GM12878 (cell line): ENCODE data around the gene DNMT3B. TPM values are rescaled to one million over a fixed set of nuclear protein-coding genes. Genes with fewer than 3 reads are reported as not detected.

Experiments
- ATAC-seq: fragments of 200-7000 bp; cut with Tn5 transposase; 3 replicates; pipeline ENCODE4 v1.9.1; 2020; ENCODE audit warnings: mild to moderate bottlenecking, moderate library complexity
- BruUV-seq: library from RNA; stranded (reverse); fragments of 400-500 nt; replicated peaks from 2 replicates; lab custom pipeline; 2021; lab: Mats Ljungman, UMichigan
- CTCF ChIA-PET: fragments of 300-600 bp; sonication (Branson Sonifier 250); formaldehyde crosslinking; extraction: SDS; loops from one replicate; lab custom pipeline; 2021; ENCODE audit warnings: inconsistent platforms; lab: Yijun Ruan, JAX
- POLR2A ChIA-PET: fragments of 350-600 bp; formaldehyde crosslinking; extraction: SDS; loops from one replicate; lab custom pipeline; 2021; ENCODE audit warnings: inconsistent platforms; lab: Charles Lee
- RAD21 ChIA-PET: fragments of 300-600 bp; sonication (Branson Sonifier 250); formaldehyde crosslinking; loops from one replicate; lab custom pipeline; 2023; ENCODE audit warnings: antibody characterized with exemption; ENCODE audit not compliant: unreplicated experiment; lab: Charles Lee
- SMC1A ChIA-PET: fragments of 300-600 bp; sonication (Branson Sonifier 250); formaldehyde crosslinking; loops from one replicate; lab custom pipeline; 2023; ENCODE audit not compliant: unreplicated experiment, uncharacterized antibody; lab: Charles Lee
- DNase-seq: peaks from one replicate; pipeline ENCODE4 v3.0.0-alpha.2; 2011; ENCODE audit warnings: low read depth, low spot score
- FAIRE-seq: peaks from 3 replicates; lab custom pipeline; 2011; peaks lifted over from hg19 to GRCh38; lab: Jason Lieb, UNC
- H2AFZ ChIP-seq: 2 replicates; pipeline ENCODE4 v1.6.0; 2011; ENCODE audit warnings: low read depth, low read length, control low read depth; ENCODE audit not compliant: control insufficient read depth
- H3K27ac ChIP-seq: 2 replicates; pipeline ENCODE4 v1.5.1; 2011; ENCODE audit warnings: control low read depth; ENCODE audit not compliant: control insufficient read depth, insufficient read depth
- H3K27me3 ChIP-seq, 2 experiments: replicated peaks in 1 of 2; 2 replicates each; pipeline versions ENCODE4 v1.6.0 to v1.6.1; 2011; ENCODE audit warnings: low read length in 1 of 2; ENCODE audit not compliant: control insufficient read depth in 2 of 2, insufficient read depth in 2 of 2
- H3K36me3 ChIP-seq, 2 experiments: 2 replicates each; pipeline ENCODE4 v1.5.1; 2011; ENCODE audit warnings: low read length in 1 of 2; ENCODE audit not compliant: control insufficient read depth in 2 of 2, insufficient read depth in 2 of 2
- H3K4me1 ChIP-seq: 2 replicates; pipeline ENCODE4 v1.6.1; 2011; ENCODE audit warnings: mild to moderate bottlenecking, low read length, moderate library complexity, mixed read lengths; ENCODE audit not compliant: control insufficient read depth, insufficient read depth
- H3K4me2 ChIP-seq: 2 replicates; pipeline ENCODE4 v1.6.0; 2011; ENCODE audit warnings: control low read depth; ENCODE audit not compliant: control insufficient read depth, insufficient read depth
- H3K4me3 ChIP-seq: fragments of 200-600 bp; sonication (generic); 2 replicates; pipeline ENCODE4 v1.5.1; 2016
- H3K79me2 ChIP-seq: 2 replicates; pipeline ENCODE4 v1.6.0; 2011; ENCODE audit warnings: low read length; ENCODE audit not compliant: control insufficient read depth, insufficient read depth
- H3K9ac ChIP-seq: 2 replicates; pipeline ENCODE4 v1.8.0; 2011; ENCODE audit warnings: low read length, control low read depth, mixed read lengths; ENCODE audit not compliant: control insufficient read depth, insufficient read depth
- H3K9me3 ChIP-seq: replicated peaks from 3 replicates; pipeline ENCODE4 v1.5.1; 2011; ENCODE audit warnings: mild to moderate bottlenecking, low read length; ENCODE audit not compliant: control insufficient read depth, insufficient read depth
- H4K20me1 ChIP-seq: 2 replicates; pipeline ENCODE4 v1.6.0; 2011; ENCODE audit not compliant: control insufficient read depth, insufficient read depth
- CBX5 ChIP-seq: sonication (generic); IDR thresholded peaks from 2 replicates; pipeline ENCODE4 v1.6.1; 2016; ENCODE audit warnings: low read depth, moderate library complexity, mild to moderate bottlenecking, inconsistent platforms
- HDAC2 ChIP-seq: fragments of 200-600 bp; sonication (generic); IDR thresholded peaks from 2 replicates; pipeline ENCODE4 v1.6.1; 2017
- IKZF1 ChIP-seq: fragments of 450-650 bp; conservative IDR thresholded peaks from 2 replicates; pipeline ENCODE4 v1.6.1; 2017; ENCODE audit warnings: antibody characterized with exemption, mild to moderate bottlenecking
- RFX5 ChIP-seq: IDR thresholded peaks from 2 replicates; pipeline ENCODE4 v1.6.1; 2011; ENCODE audit warnings: low read depth, low read length, improper control_type of control experiment
- SMAD5 ChIP-seq: IDR thresholded peaks from 2 replicates; pipeline ENCODE4 v1.6.1; 2016; ENCODE audit warnings: antibody characterized with exemption, low read depth
- YBX1 ChIP-seq: fragments of 450-650 bp; IDR thresholded peaks from 2 replicates; pipeline ENCODE4 v1.6.1; 2016; ENCODE audit warnings: antibody characterized with exemption
- ZNF207 ChIP-seq: fragments of 450-650 bp; IDR thresholded peaks from 2 replicates; pipeline ENCODE4 v1.6.1; 2014; ENCODE audit warnings: antibody characterized with exemption, mild to moderate bottlenecking, borderline replicate concordance
- WGBS: methylation state at CpG from one replicate; pipeline ENCODE4 v1.1.6; 2016; ENCODE audit warnings: low lambda C conversion rate; ENCODE audit not compliant: insufficient replicate concordance, insufficient coverage; ENCODE audit errors: missing lambda C conversion rate; 5-methylcytosine and 5-hydroxymethylcytosine counted together
- in situ Hi-C: fragments of 300-500 bp; cut with MboI; formaldehyde crosslinking; loops from 9 replicates; pipeline ENCODE4 v1.14.3; 2018; ENCODE audit warnings: mixed read lengths
- intact Hi-C: fragments of 100-400 bp; cut with micrococcal nuclease; formaldehyde crosslinking; loops from one replicate; pipeline ENCODE4 v1.14.2; 2022; ENCODE audit not compliant: unreplicated experiment
- polyA plus RNA-seq, 11 experiments: library from polyadenylated mRNA; depleted of rRNA in 4 of 11; unstranded in 6 of 11; stranded (reverse) in 5 of 11; fragments of >200 nt; fragmentation: Nextera tagmentation in 4 of 11; fragmentation: Illumina TruSeq in 1 of 11; extraction: Ambion mirVana in 4 of 11; extraction: Trizol in 1 of 11; gene quantifications; 1 replicate in 1 of 11; 2 replicates in 10 of 11; pipeline versions ENCODE4 v1.2.1 to v1.2.3, GENCODE V29; 2011 to 2016; ENCODE audit warnings: inconsistent platforms in 2 of 11, missing spikeins in 2 of 11, low read depth in 1 of 11
- total RNA-seq, 4 experiments: library from RNA; depleted of rRNA in 3 of 4; stranded (reverse); fragments of >200 nt in 3 of 4; fragmentation: Illumina TruSeq in 1 of 4; extraction: Trizol in 1 of 4; gene quantifications; 2 replicates each; pipeline versions ENCODE4 v1.2.1 to v1.2.3, GENCODE V29; 2013 to 2021
- TF ChIP-seq, protein P1 (sequence below): fragments of 450-650 bp; formaldehyde crosslinking; IDR thresholded peaks from 2 replicates; pipeline ENCODE4 v1.5.0; 2022; ENCODE audit warnings: mild to moderate bottlenecking, missing genetic modification characterization
- TF ChIP-seq, protein P2 (sequence below): IDR thresholded peaks from 2 replicates; pipeline ENCODE4 v1.6.1; 2012; ENCODE audit warnings: low read depth, low read length, improper control_type of control experiment
- TF ChIP-seq, protein P3 (sequence below): fragments of 450-650 bp; IDR thresholded peaks from 2 replicates; pipeline ENCODE4 v1.6.1; 2016; ENCODE audit warnings: mild to moderate bottlenecking

DNMT3B gene
- total and polyA plus RNA-seq, 10 of the 15 experiments (the other 5 are each of a cell fraction or from before 2014, with no cell fraction given), result 0.23 to 1.9 (median 1.1) TPM

DNA sequence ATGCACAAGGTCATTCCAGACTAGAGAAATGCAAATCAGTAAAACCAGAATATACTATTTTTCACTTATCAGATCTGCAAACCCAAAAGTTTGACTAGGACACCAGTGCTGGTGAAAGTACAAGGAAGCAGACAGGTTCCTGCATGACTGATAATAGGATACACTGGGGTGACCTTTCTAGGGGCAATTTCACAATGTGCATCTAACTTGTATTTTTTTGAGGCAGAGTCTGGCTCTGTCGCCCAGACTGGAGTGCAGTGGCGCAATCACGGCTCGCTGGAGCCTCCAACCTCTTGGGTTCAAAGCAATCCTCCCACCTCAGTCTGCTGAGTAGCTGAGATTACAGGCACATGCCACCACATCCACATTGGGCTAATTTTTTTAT lies 30.3 kb upstream of the DNMT3B start:
- Histone ChIP-seq H3K27ac (no peak overlapping the region), H2AFZ (no peak overlapping the region)
- 68% methylated on average over 4 of the region's 4 CpGs for WGBS
- DNase-seq, result no peak
- TF ChIP-seq CBX5, result no peak
- no peak for TF ChIP-seq HDAC2
- no peak for TF ChIP-seq ZNF207
- no peak for TF ChIP-seq RFX5
- TF ChIP-seq, all 136 proteins: peak for 0
- Histone ChIP-seq H3K9me3 (no peaks in the 10 kb centered on the region), H3K9ac (no peak overlapping the region), H3K4me3 (no peak overlapping the region), H4K20me1 (no peaks in the 10 kb centered on the region), H3K27me3 (no peaks in the 10 kb centered on the region), H3K36me3 (0 out of 4 replicates have a peak, but pooled peaks cover 0 to 2% of the 10 kb centered on the region in 2 experiments), H3K4me2 (peak overlapping the region; percentile 12; the same call in 1 of the 2 replicates), H3K79me2 (no peaks in the 10 kb centered on the region), H3K4me1 (peaks cover 7% of the 10 kb centered on the region)
- no peak for FAIRE-seq
- ChIA-PET SMC1A (interaction anchor here (1.3 kb wide), 1 partner anchor 10 kb away, joined by 5 read pairs; no protein-coding TSS in a partner anchor), RAD21 (no interaction called here), POLR2A (no interaction called here), CTCF (interaction anchor here (1.4 kb wide), 1 partner anchor 58 kb away, joined by 3 read pairs; the partner anchor contains the start of gene C20orf203)
- in situ Hi-C loops (no loop called here), intact Hi-C loops (no loop called here)
- ATAC-seq, result no peak
- BruUV-seq, result no TSS peak

DNA sequence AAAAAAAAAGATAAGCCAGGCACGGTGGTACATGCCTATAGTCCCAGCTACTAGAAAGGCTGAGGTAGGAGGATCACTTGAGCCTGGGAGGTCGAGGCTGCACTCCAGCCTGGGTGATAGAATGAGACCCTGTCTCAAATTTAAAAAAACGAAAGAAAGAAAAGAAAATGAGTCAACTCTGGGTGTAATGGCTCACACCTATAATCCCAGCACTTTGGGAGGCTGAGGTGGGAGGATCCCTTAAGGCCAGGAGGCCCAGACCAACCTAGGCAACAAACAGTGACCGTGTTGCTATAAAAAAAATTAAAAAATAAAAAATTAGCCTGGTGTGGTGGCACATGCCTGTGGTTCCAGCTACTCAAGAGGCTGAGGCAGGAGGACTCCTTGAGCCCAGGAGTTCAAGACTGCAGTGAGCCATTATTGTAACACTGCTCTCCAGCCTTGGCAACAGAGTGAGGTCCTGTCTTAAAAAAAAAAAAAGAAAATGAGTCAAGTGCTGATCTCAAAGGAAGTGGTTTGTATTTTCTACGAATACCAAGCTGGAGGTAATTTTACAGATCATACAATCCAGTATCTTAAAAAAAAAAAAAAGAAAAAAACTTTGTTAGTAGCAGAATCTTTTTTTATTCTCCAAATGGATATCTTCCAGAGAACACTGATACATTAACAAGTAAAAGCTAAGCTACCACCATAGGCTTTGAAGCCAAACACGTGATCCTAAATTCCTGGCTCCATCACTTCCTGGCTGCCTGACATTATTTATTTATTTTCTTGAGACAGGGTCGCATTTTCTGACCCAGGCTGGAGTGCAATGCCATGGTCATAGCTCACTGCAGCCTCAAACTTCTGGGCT lies 24.6 kb upstream of the DNMT3B start:
- ChIA-PET POLR2A (interaction anchor here (0.6 kb wide), 1 partner anchor 39 kb away, joined by 3 read pairs; no protein-coding TSS in a partner anchor), RAD21 (no interaction called here), CTCF (interaction anchor here (0.7 to 1.5 kb wide), 3 partner anchors 13 to 645 kb away, joined by 3 read pairs; no protein-coding TSS in a partner anchor), SMC1A (interaction anchor here (0.7 kb wide), 1 partner anchor 106 kb away, joined by 3 read pairs; no protein-coding TSS in a partner anchor)
- H2AFZ ChIP-seq, result no peak overlapping the region
- H4K20me1 ChIP-seq, result no peaks in the 10 kb centered on the region
- H3K27me3 ChIP-seq, result no peaks in the 10 kb centered on the region
- H3K4me2 ChIP-seq, result no peak overlapping the region
- no peaks in the 10 kb centered on the region for H3K9me3 ChIP-seq
- no peak overlapping the region for H3K4me3 ChIP-seq
- DNase-seq, result no peak
- FAIRE-seq, result no peak
- no peaks in the 10 kb centered on the region for H3K36me3 ChIP-seq
- in situ Hi-C loops, result no loop called here
- no peak for ATAC-seq
- H3K79me2 ChIP-seq, result peaks cover under 1% of the 10 kb centered on the region; the same call in 1 of the 2 replicates
- WGBS, result 83% methylated on average over 6 of the region's 7 CpGs
- H3K27ac ChIP-seq, result no peak overlapping the region
- H3K9ac ChIP-seq, result no peak overlapping the region
- intact Hi-C loops, result no loop called here
- BruUV-seq, result no TSS peak
- peaks cover 7% of the 10 kb centered on the region for H3K4me1 ChIP-seq
- TF ChIP-seq, protein P1, sequence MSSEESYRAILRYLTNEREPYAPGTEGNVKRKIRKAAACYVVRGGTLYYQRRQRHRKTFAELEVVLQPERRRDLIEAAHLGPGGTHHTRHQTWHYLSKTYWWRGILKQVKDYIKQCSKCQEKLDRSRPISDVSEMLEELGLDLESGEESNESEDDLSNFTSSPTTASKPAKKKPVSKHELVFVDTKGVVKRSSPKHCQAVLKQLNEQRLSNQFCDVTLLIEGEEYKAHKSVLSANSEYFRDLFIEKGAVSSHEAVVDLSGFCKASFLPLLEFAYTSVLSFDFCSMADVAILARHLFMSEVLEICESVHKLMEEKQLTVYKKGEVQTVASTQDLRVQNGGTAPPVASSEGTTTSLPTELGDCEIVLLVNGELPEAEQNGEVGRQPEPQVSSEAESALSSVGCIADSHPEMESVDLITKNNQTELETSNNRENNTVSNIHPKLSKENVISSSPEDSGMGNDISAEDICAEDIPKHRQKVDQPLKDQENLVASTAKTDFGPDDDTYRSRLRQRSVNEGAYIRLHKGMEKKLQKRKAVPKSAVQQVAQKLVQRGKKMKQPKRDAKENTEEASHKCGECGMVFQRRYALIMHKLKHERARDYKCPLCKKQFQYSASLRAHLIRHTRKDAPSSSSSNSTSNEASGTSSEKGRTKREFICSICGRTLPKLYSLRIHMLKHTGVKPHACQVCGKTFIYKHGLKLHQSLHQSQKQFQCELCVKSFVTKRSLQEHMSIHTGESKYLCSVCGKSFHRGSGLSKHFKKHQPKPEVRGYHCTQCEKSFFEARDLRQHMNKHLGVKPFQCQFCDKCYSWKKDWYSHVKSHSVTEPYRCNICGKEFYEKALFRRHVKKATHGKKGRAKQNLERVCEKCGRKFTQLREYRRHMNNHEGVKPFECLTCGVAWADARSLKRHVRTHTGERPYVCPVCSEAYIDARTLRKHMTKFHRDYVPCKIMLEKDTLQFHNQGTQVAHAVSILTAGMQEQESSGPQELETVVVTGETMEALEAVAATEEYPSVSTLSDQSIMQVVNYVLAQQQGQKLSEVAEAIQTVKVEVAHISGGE (CRISPR knock-in tag), result no peak
- no peak for TF ChIP-seq IKZF1
- TF ChIP-seq YBX1, result no peak
- TF ChIP-seq, protein P2, sequence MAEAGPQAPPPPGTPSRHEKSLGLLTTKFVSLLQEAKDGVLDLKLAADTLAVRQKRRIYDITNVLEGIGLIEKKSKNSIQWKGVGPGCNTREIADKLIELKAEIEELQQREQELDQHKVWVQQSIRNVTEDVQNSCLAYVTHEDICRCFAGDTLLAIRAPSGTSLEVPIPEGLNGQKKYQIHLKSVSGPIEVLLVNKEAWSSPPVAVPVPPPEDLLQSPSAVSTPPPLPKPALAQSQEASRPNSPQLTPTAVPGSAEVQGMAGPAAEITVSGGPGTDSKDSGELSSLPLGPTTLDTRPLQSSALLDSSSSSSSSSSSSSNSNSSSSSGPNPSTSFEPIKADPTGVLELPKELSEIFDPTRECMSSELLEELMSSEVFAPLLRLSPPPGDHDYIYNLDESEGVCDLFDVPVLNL, result no peak
- no peak for TF ChIP-seq SMAD5
- TF ChIP-seq, protein P3, sequence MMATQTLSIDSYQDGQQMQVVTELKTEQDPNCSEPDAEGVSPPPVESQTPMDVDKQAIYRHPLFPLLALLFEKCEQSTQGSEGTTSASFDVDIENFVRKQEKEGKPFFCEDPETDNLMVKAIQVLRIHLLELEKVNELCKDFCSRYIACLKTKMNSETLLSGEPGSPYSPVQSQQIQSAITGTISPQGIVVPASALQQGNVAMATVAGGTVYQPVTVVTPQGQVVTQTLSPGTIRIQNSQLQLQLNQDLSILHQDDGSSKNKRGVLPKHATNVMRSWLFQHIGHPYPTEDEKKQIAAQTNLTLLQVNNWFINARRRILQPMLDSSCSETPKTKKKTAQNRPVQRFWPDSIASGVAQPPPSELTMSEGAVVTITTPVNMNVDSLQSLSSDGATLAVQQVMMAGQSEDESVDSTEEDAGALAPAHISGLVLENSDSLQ, result no peak
